ENCODE results near the gene DCHS2.

The DCHS2 gene

DNA sequence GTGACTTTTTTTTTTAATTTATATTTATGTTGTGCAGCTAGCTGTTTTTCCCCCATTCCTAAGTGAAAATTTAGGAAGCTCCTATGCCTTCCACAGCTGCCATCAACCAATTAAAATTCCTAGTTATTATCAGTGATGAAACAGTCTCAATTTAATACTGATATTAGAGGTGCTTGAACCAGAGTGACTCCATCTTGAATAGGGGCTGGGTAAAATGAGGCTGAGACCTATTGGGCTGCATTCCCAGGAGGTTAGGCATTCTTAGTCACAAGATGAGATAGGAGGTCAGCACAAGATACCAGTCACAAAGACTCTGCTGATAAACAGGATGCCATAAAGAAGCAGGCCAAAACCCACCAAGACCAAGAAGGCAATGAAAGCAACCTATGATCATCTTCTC lies 136.7 kb downstream of the DCHS2 start:
- H3K4me1 ChIP-seq (ENCODE audit: control insufficient read depth, insufficient read depth, low read length, poor library complexity, severe bottlenecking) = no peaks in the 10 kb centered on the region
- no peaks in the 10 kb centered on the region for H3K36me3 ChIP-seq (ENCODE audit: control insufficient read depth, insufficient read depth, low read length)
- H3K4me3 ChIP-seq (ENCODE audit: extremely low read depth, insufficient read depth, low read length, poor library complexity, severe bottlenecking) = no peak overlapping the region
- H3K27ac ChIP-seq (ENCODE audit: low read depth, low read length, severe bottlenecking) = no peak overlapping the region
- H3K9me3 ChIP-seq (ENCODE audit: control insufficient read depth, low read length) = no peaks in the 10 kb centered on the region

DNA sequence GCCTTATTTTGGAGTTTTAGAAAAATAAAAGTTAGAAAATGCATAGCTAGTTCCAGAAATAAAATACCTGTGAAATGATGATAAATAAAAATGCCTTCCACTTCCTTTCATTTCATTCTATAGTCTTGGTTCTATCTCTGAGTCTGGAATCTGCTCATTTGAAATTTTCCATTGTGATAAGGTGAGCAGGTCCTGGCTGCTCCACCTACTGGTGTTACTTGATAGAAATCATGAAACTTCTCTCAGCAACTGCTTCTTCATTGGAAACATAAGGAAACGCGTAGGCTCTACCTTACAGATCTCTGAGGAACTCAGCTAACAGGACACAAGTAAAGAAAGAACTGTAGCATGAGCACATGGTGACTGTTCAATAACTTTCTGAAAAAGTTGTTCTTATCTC lies 141.8 kb downstream of the DCHS2 start:
- H3K9me3 ChIP-seq (ENCODE audit: control insufficient read depth, low read length) = no peaks in the 10 kb centered on the region
- no peaks in the 10 kb centered on the region for H3K4me1 ChIP-seq (ENCODE audit: control insufficient read depth, insufficient read depth, low read length, poor library complexity, severe bottlenecking)
- WGBS, 2 experiments (ENCODE audit: insufficient coverage in 2 of 2) = 94% methylated on average over 2 of the region's 2 CpGs; no CpG with 5 or more reads in 1 of the 2 experiments

GRCh38 chr4:154348657-154349056 lies 142.9 kb downstream of the DCHS2 start:
- no peaks in the 10 kb centered on the region for H3K9me3 ChIP-seq (ENCODE audit: control insufficient read depth, low read length)
- H3K4me3 ChIP-seq (ENCODE audit: extremely low read depth, insufficient read depth, low read length, poor library complexity, severe bottlenecking) = no peak overlapping the region
- no peaks in the 10 kb centered on the region for H3K36me3 ChIP-seq (ENCODE audit: control insufficient read depth, insufficient read depth, low read length)
- H3K27ac ChIP-seq (ENCODE audit: low read depth, low read length, severe bottlenecking) = no peak overlapping the region
- WGBS, 2 experiments (ENCODE audit: insufficient coverage in 2 of 2) = 84 to 89% methylated on average over 2 of the region's 3 CpGs
- H3K4me1 ChIP-seq (ENCODE audit: control insufficient read depth, insufficient read depth, low read length, poor library complexity, severe bottlenecking) = no peaks in the 10 kb centered on the region

More for the DNA sequence above, 141.8 kb downstream of the DCHS2 start:
- Histone ChIP-seq H3K27ac (ENCODE audit: low read depth, low read length, severe bottlenecking) (no peak overlapping the region), H3K36me3 (ENCODE audit: control insufficient read depth, insufficient read depth, low read length) (no peaks in the 10 kb centered on the region), H3K4me3 (ENCODE audit: extremely low read depth, insufficient read depth, low read length, poor library complexity, severe bottlenecking) (no peak overlapping the region)

DNA sequence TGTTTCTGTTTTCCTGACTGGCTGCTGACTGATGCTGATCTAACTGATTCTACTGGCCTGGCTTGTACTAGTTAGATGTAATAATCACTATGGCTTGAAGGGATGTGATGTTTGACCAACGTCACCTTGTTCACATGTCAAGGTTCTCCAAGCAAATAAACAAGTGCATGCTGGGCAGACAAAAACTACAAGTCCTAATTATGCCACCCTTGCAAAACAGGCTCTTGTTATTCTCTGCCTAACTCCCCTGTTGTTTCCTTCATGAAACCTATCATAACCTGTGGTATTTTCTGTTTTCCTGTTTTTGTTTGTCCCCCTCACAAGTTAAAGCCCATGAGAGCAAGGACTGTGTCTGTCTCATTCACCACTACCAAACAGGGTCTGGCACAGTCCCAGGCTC lies 146.2 kb downstream of the DCHS2 start:
- Histone ChIP-seq H3K9me3 (ENCODE audit: control insufficient read depth, low read length) (no peaks in the 10 kb centered on the region), H3K4me1 (ENCODE audit: control insufficient read depth, insufficient read depth, low read length, poor library complexity, severe bottlenecking) (no peaks in the 10 kb centered on the region), H3K27ac (ENCODE audit: low read depth, low read length, severe bottlenecking) (no peak overlapping the region), H3K4me3 (ENCODE audit: extremely low read depth, insufficient read depth, low read length, poor library complexity, severe bottlenecking) (no peak overlapping the region), H3K36me3 (ENCODE audit: control insufficient read depth, insufficient read depth, low read length) (no peaks in the 10 kb centered on the region)
- WGBS, 2 experiments (ENCODE audit: insufficient coverage in 2 of 2) = 80 to 100% methylated on average over 1 of the region's 1 CpG

DNA sequence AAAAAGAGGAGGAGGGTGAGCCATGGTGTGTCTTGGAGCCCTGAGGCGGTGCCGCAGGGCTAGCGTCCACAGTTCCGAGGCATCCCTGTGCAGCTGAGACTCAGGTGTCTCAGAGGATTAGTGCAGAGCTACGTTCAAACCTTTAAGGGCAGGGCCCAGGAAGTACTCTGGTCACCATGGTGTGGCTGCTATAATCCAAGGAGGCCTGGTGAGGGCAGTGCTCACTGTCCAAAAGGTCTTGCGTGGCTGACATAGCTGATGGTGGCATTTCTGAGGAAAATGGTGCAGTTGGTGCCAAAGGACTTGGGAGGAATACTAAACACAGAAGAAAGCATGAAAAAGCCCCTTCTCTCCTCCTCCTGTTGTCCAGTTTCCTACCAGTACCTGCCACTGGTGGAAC lies 146.9 kb downstream of the DCHS2 start:
- H3K9me3 ChIP-seq (ENCODE audit: control insufficient read depth, low read length) = no peaks in the 10 kb centered on the region
- 84 to 85% methylated on average over 5 of the region's 6 CpGs for WGBS, 2 experiments (ENCODE audit: insufficient coverage in 2 of 2)
- no peak overlapping the region for H3K4me3 ChIP-seq (ENCODE audit: extremely low read depth, insufficient read depth, low read length, poor library complexity, severe bottlenecking)
- no peaks in the 10 kb centered on the region for H3K4me1 ChIP-seq (ENCODE audit: control insufficient read depth, insufficient read depth, low read length, poor library complexity, severe bottlenecking)
- no peaks in the 10 kb centered on the region for H3K36me3 ChIP-seq (ENCODE audit: control insufficient read depth, insufficient read depth, low read length)
- H3K27ac ChIP-seq (ENCODE audit: low read depth, low read length, severe bottlenecking) = no peak overlapping the region

DNA sequence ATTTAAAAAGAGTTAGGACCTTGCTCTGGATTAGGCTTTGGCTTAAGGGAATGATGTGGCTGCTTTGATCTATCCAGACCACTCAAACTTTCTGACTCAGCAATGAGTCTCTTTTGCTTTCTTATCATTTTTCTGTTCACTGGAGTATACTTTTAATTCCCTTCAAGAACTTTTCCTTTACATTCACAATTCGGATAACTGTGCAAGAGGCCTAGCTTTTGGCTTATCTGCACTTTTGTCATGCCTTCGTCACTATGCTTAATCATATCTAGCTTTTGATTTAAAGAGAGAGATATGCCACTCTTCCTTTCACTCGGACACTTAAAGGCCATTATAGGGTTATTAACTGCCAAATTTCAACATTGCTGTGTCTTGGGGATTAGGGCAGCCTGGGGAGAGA lies 147.9 kb downstream of the DCHS2 start:
- Histone ChIP-seq H3K4me3 (ENCODE audit: extremely low read depth, insufficient read depth, low read length, poor library complexity, severe bottlenecking) (no peak overlapping the region), H3K27ac (ENCODE audit: low read depth, low read length, severe bottlenecking) (no peak overlapping the region), H3K36me3 (ENCODE audit: control insufficient read depth, insufficient read depth, low read length) (no peaks in the 10 kb centered on the region), H3K9me3 (ENCODE audit: control insufficient read depth, low read length) (no peaks in the 10 kb centered on the region), H3K4me1 (ENCODE audit: control insufficient read depth, insufficient read depth, low read length, poor library complexity, severe bottlenecking) (no peaks in the 10 kb centered on the region)
- WGBS, 2 experiments (ENCODE audit: insufficient coverage in 2 of 2) = no CpG with 5 or more reads among the region's 3 CpGs

- WGBS, 2 experiments (ENCODE audit: insufficient coverage in 2 of 2) = 100% methylated on average over 1 of the region's 3 CpGs; no CpG with 5 or more reads in 1 of the 2 experiments
- Histone ChIP-seq H3K9me3 (ENCODE audit: control insufficient read depth, low read length) (no peaks in the 10 kb centered on the region), H3K36me3 (ENCODE audit: control insufficient read depth, insufficient read depth, low read length) (no peaks in the 10 kb centered on the region), H3K4me3 (ENCODE audit: extremely low read depth, insufficient read depth, low read length, poor library complexity, severe bottlenecking) (no peak overlapping the region), H3K27ac (ENCODE audit: low read depth, low read length, severe bottlenecking) (no peak overlapping the region), H3K4me1 (ENCODE audit: control insufficient read depth, insufficient read depth, low read length, poor library complexity, severe bottlenecking) (no peaks in the 10 kb centered on the region)
These were observed 150.2 kb downstream of the DCHS2 start for GRCh38 chr4:154341448-154341847.

- Histone ChIP-seq H3K36me3 (ENCODE audit: control insufficient read depth, insufficient read depth, low read length) (no peaks in the 10 kb centered on the region), H3K27ac (ENCODE audit: low read depth, low read length, severe bottlenecking) (no peak overlapping the region), H3K4me1 (ENCODE audit: control insufficient read depth, insufficient read depth, low read length, poor library complexity, severe bottlenecking) (no peaks in the 10 kb centered on the region), H3K9me3 (ENCODE audit: control insufficient read depth, low read length) (no peaks in the 10 kb centered on the region), H3K4me3 (ENCODE audit: extremely low read depth, insufficient read depth, low read length, poor library complexity, severe bottlenecking) (no peak overlapping the region)
- no CpG with 5 or more reads among the region's 2 CpGs for WGBS, 2 experiments (ENCODE audit: insufficient coverage in 2 of 2)
These were observed 156.0 kb downstream of the DCHS2 start for GRCh38 chr4:154335588-154335987.

- WGBS, 2 experiments (ENCODE audit: insufficient coverage in 2 of 2) = 14 to 15% methylated on average over 43 to 45 of the region's 48 CpGs
- no peaks in the 10 kb centered on the region for H3K36me3 ChIP-seq (ENCODE audit: control insufficient read depth, insufficient read depth, low read length)
- peak overlapping the region; percentile 28 for H3K4me3 ChIP-seq (ENCODE audit: extremely low read depth, insufficient read depth, low read length, poor library complexity, severe bottlenecking)
- H3K4me1 ChIP-seq (ENCODE audit: control insufficient read depth, insufficient read depth, low read length, poor library complexity, severe bottlenecking) = no peaks in the 10 kb centered on the region
- no peak overlapping the region for H3K27ac ChIP-seq (ENCODE audit: low read depth, low read length, severe bottlenecking)
- H3K9me3 ChIP-seq (ENCODE audit: control insufficient read depth, low read length) = no peaks in the 10 kb centered on the region
These were observed 158.7 kb downstream of the DCHS2 start for GRCh38 chr4:154332681-154333421.

DNA sequence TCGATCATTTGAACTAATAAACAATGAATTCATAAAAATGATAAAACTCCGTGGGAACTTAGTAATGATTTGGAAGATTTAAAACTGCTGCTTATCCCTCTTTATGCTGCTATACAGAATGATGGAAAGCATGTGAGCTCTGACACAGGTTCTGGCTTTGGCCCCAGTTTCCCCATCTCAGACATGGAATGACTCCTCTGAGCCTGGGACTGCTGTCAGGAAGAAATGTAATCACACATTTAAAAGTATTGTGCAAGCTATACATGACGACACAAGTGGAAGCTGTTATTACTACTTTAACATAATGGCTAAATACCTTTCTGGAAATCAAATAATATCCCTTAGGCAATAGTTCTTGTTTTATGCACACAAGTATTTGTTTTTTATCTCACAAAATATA lies 161.7 kb downstream of the DCHS2 start:
- no CpG with 5 or more reads among the region's 3 CpGs for WGBS, 2 experiments (ENCODE audit: insufficient coverage in 2 of 2)
- H3K4me3 ChIP-seq (ENCODE audit: extremely low read depth, insufficient read depth, low read length, poor library complexity, severe bottlenecking) = no peak overlapping the region
- H3K4me1 ChIP-seq (ENCODE audit: control insufficient read depth, insufficient read depth, low read length, poor library complexity, severe bottlenecking) = no peaks in the 10 kb centered on the region
- H3K36me3 ChIP-seq (ENCODE audit: control insufficient read depth, insufficient read depth, low read length) = no peaks in the 10 kb centered on the region
- H3K27ac ChIP-seq (ENCODE audit: low read depth, low read length, severe bottlenecking) = no peak overlapping the region
- no peaks in the 10 kb centered on the region for H3K9me3 ChIP-seq (ENCODE audit: control insufficient read depth, low read length)

DNA sequence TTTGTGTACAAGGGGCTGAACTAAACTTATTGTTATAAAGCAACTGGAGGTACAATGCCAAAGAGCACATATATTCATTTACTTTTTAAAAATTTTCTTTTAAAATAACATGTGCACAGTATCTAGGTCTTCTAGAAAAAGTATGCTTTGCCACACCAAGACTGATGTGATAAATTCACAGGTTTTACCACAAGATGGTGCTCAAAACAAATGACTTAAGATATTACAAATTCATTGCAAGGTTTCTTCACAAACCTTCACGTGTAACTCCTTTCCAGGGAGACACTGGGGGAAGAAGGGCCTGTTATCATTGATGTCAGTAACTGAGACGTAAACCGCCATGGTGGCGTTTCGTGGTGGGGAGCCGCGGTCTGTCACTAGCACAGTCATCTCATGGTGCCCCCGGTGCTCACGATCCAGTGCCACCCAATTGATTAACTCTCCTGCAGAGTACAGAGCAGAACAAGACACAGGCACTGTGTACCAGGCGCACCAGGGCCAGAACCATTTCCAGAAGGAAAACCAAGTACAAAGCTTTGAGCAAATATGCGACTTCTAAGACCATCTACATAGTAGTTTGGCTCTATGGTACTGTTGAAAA lies 162.2 kb downstream of the DCHS2 start:
- H3K4me3 ChIP-seq (ENCODE audit: extremely low read depth, insufficient read depth, low read length, poor library complexity, severe bottlenecking) = no peak overlapping the region
- no peaks in the 10 kb centered on the region for H3K4me1 ChIP-seq (ENCODE audit: control insufficient read depth, insufficient read depth, low read length, poor library complexity, severe bottlenecking)
- H3K9me3 ChIP-seq (ENCODE audit: control insufficient read depth, low read length) = no peaks in the 10 kb centered on the region
- H3K27ac ChIP-seq (ENCODE audit: low read depth, low read length, severe bottlenecking) = no peak overlapping the region
- no peaks in the 10 kb centered on the region for H3K36me3 ChIP-seq (ENCODE audit: control insufficient read depth, insufficient read depth, low read length)
- WGBS, 2 experiments (ENCODE audit: insufficient coverage in 2 of 2) = 68 to 81% methylated on average over 8 to 9 of the region's 11 CpGs

All from mesodermal cell (in vitro differentiated cells).